ENCODE data around the gene PARVB.

The PARVB gene

GRCh38 chr22:44172370-44173108 lies 148.4 kb downstream of the PARVB start:
- TF ChIP-seq CTCF (conservative IDR thresholded peaks at IDR 0.05; ENCODE audit: low read depth) = no peak
- no peak for DNase-seq (ENCODE audit: low spot score)

GRCh38 chr22:44173154-44173553 lies 149.1 kb downstream of the PARVB start:
- TF ChIP-seq CTCF (conservative IDR thresholded peaks at IDR 0.05; ENCODE audit: low read depth) = no peak
- POLR2A ChIA-PET (ENCODE audit: low non-redundant PET) = no interaction called here
- H3K27ac ChIP-seq = no peak overlapping the region
- CTCF ChIA-PET = no interaction called here
- no peak for DNase-seq (ENCODE audit: low spot score)

More at GRCh38 chr22:44172370-44173108, 148.4 kb downstream of the PARVB start:
- CTCF ChIA-PET = no interaction called here
- H3K27ac ChIP-seq = no peak overlapping the region
- POLR2A ChIA-PET (ENCODE audit: low non-redundant PET) = no interaction called here

- no peak for DNase-seq (ENCODE audit: low spot score)
- no peak overlapping the region for H3K27ac ChIP-seq
- no peak for TF ChIP-seq CTCF (conservative IDR thresholded peaks at IDR 0.05; ENCODE audit: low read depth)
- ChIA-PET CTCF (no interaction called here), POLR2A (ENCODE audit: low non-redundant PET) (no interaction called here)
These were observed 151.6 kb downstream of the PARVB start for GRCh38 chr22:44175676-44176075.

GRCh38 chr22:44179196-44179988 lies 155.3 kb downstream of the PARVB start:
- no peak for DNase-seq (ENCODE audit: low spot score)
- POLR2A ChIA-PET (ENCODE audit: low non-redundant PET) = no interaction called here
- H3K27ac ChIP-seq = no peak overlapping the region

GRCh38 chr22:44179989-44180705 lies 156.0 kb downstream of the PARVB start:
- POLR2A ChIA-PET (ENCODE audit: low non-redundant PET) = no interaction called here
- CTCF ChIA-PET = interaction anchor here (0.6 kb wide), 1 partner anchor 191 kb away, joined by 6 read pairs; no protein-coding TSS in a partner anchor
- H3K27ac ChIP-seq = no peak overlapping the region

More at GRCh38 chr22:44179196-44179988, 155.3 kb downstream of the PARVB start:
- CTCF ChIA-PET = interaction anchor here (0.8 kb wide), 1 partner anchor 120 kb away, joined by 3 read pairs; no protein-coding TSS in a partner anchor
- TF ChIP-seq CTCF (conservative IDR thresholded peaks at IDR 0.05; ENCODE audit: low read depth) = no peak

More at GRCh38 chr22:44179989-44180705, 156.0 kb downstream of the PARVB start:
- no peak for DNase-seq (ENCODE audit: low spot score)
- no peak for TF ChIP-seq CTCF (conservative IDR thresholded peaks at IDR 0.05; ENCODE audit: low read depth)
